ENCODE data around the gene TAAR2. TPM values are rescaled to one million over a fixed set of nuclear protein-coding genes. Genes with fewer than 3 reads are reported as not detected.
"Not testable (repeated sequence)": the region's sequence is repeated elsewhere in the genome, so short reads cannot be mapped to it uniquely, and the experiment has no call there.

Gene TAAR2
- total RNA-seq, 1 donor = not detected

DNA sequence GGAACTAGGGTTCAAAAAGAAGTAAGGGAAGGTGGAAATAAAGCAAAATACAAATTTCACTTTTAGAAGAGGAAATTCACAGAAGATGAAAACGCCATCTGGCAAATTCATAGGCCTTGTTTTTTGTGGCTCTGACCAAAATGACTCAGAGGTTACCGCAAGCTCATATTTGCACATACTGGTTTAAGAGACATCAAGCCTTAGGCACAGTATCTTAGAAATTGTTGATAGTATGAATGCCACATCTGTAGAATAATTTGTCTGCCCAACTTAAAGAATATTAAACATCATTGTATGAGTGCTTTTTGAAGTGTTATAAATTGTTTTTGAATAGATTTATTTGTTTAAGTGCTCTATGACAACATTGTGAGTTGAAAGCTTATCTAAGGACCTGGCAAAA lies 24.3 kb upstream of the TAAR2 start:
- H4K20me1 ChIP-seq (ENCODE audit: insufficient read depth, low read length) = no peaks in the 10 kb centered on the region
- TF ChIP-seq, protein P1, sequence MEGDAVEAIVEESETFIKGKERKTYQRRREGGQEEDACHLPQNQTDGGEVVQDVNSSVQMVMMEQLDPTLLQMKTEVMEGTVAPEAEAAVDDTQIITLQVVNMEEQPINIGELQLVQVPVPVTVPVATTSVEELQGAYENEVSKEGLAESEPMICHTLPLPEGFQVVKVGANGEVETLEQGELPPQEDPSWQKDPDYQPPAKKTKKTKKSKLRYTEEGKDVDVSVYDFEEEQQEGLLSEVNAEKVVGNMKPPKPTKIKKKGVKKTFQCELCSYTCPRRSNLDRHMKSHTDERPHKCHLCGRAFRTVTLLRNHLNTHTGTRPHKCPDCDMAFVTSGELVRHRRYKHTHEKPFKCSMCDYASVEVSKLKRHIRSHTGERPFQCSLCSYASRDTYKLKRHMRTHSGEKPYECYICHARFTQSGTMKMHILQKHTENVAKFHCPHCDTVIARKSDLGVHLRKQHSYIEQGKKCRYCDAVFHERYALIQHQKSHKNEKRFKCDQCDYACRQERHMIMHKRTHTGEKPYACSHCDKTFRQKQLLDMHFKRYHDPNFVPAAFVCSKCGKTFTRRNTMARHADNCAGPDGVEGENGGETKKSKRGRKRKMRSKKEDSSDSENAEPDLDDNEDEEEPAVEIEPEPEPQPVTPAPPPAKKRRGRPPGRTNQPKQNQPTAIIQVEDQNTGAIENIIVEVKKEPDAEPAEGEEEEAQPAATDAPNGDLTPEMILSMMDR (IDR thresholded peaks at IDR 0.05; ENCODE audit: extremely low read depth, low read depth, low read length) = no peak
- peak; percentile 52 for DNase-seq (ENCODE audit: insufficient read length, low spot score, missing footprints)
- H3K27ac ChIP-seq (ENCODE audit: low read depth, low read length) = no peak overlapping the region
- peaks cover 9% of the 10 kb centered on the region for H3K27me3 ChIP-seq (ENCODE audit: insufficient read depth, low read length)
- H3K79me2 ChIP-seq (ENCODE audit: insufficient read depth, low read length) = no peaks in the 10 kb centered on the region
- H2AFZ ChIP-seq (ENCODE audit: low read length) = no peak overlapping the region
- peaks cover 9% of the 10 kb centered on the region for H3K4me1 ChIP-seq (ENCODE audit: insufficient read depth, low read length)
- H3K4me3 ChIP-seq (ENCODE audit: insufficient read depth, low read length) = no peak overlapping the region
- no peak overlapping the region for H3K4me2 ChIP-seq (ENCODE audit: insufficient read depth, low read length)
- no peaks in the 10 kb centered on the region for H3K36me3 ChIP-seq (ENCODE audit: insufficient read depth, low read length)
- no peaks in the 10 kb centered on the region for H3K9me3 ChIP-seq (ENCODE audit: low read depth, low read length)

GRCh38 chr6:132643547-132643946 lies 19.5 kb upstream of the TAAR2 start:
- TF ChIP-seq, protein P1 (IDR thresholded peaks at IDR 0.05; ENCODE audit: extremely low read depth, low read depth, low read length) = no peak
- Histone ChIP-seq H3K27ac (ENCODE audit: low read depth, low read length) (no peak overlapping the region), H3K36me3 (ENCODE audit: insufficient read depth, low read length) (no peaks in the 10 kb centered on the region), H3K4me2 (ENCODE audit: insufficient read depth, low read length) (no peak overlapping the region), H2AFZ (ENCODE audit: low read length) (no peak overlapping the region), H3K4me1 (ENCODE audit: insufficient read depth, low read length) (peaks cover 2% of the 10 kb centered on the region), H3K9me3 (ENCODE audit: low read depth, low read length) (no peaks in the 10 kb centered on the region), H3K27me3 (ENCODE audit: insufficient read depth, low read length) (no peaks in the 10 kb centered on the region), H4K20me1 (ENCODE audit: insufficient read depth, low read length) (no peaks in the 10 kb centered on the region), H3K79me2 (ENCODE audit: insufficient read depth, low read length) (no peaks in the 10 kb centered on the region), H3K4me3 (ENCODE audit: insufficient read depth, low read length) (no peak overlapping the region)
- no peak for DNase-seq (ENCODE audit: insufficient read length, low spot score, missing footprints)

- not testable (repeated sequence) for H2AFZ ChIP-seq (ENCODE audit: low read length); H3K4me3 ChIP-seq (ENCODE audit: insufficient read depth, low read length); H4K20me1 ChIP-seq (ENCODE audit: insufficient read depth, low read length); H3K9me3 ChIP-seq (ENCODE audit: low read depth, low read length); DNase-seq (ENCODE audit: insufficient read length, low spot score, missing footprints); H3K4me2 ChIP-seq (ENCODE audit: insufficient read depth, low read length); H3K27me3 ChIP-seq (ENCODE audit: insufficient read depth, low read length); H3K79me2 ChIP-seq (ENCODE audit: insufficient read depth, low read length); H3K36me3 ChIP-seq (ENCODE audit: insufficient read depth, low read length); H3K27ac ChIP-seq (ENCODE audit: low read depth, low read length); H3K4me1 ChIP-seq (ENCODE audit: insufficient read depth, low read length)
Observed at GRCh38 chr6:132637135-132637534, 13.1 kb upstream of the TAAR2 start.

GRCh38 chr6:132635906-132636305 lies 11.8 kb upstream of the TAAR2 start:
- H4K20me1 ChIP-seq (ENCODE audit: insufficient read depth, low read length); H3K27ac ChIP-seq (ENCODE audit: low read depth, low read length); H3K9me3 ChIP-seq (ENCODE audit: low read depth, low read length); H3K4me2 ChIP-seq (ENCODE audit: insufficient read depth, low read length); H2AFZ ChIP-seq (ENCODE audit: low read length); H3K36me3 ChIP-seq (ENCODE audit: insufficient read depth, low read length); H3K79me2 ChIP-seq (ENCODE audit: insufficient read depth, low read length); DNase-seq (ENCODE audit: insufficient read length, low spot score, missing footprints); H3K4me1 ChIP-seq (ENCODE audit: insufficient read depth, low read length); H3K4me3 ChIP-seq (ENCODE audit: insufficient read depth, low read length): not testable (repeated sequence)
- peaks cover 14% of the 10 kb centered on the region for H3K27me3 ChIP-seq (ENCODE audit: insufficient read depth, low read length)

DNA sequence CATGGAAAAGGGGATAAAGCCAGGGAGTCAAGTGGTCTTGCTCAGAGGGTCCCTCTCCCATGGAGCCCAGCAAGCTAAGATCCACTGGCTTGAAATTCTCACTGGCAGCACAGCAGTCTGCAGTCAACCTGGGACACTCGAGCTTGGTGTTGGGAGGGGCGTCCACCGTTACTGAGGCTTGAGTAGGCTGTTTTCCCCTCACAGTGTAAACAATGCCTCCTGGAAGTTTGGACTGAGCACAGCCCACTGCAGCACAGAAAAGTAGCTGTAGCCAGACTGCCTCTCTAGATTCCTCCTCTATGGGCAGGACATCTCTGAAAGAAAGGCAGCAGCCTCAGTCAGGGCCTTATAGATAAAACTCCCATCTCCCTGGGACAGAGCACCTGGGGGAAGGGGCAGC lies 11.2 kb upstream of the TAAR2 start:
- not testable (repeated sequence) for H3K36me3 ChIP-seq (ENCODE audit: insufficient read depth, low read length); H3K4me2 ChIP-seq (ENCODE audit: insufficient read depth, low read length); H3K4me3 ChIP-seq (ENCODE audit: insufficient read depth, low read length); H4K20me1 ChIP-seq (ENCODE audit: insufficient read depth, low read length); H2AFZ ChIP-seq (ENCODE audit: low read length); H3K9me3 ChIP-seq (ENCODE audit: low read depth, low read length); DNase-seq (ENCODE audit: insufficient read length, low spot score, missing footprints); H3K79me2 ChIP-seq (ENCODE audit: insufficient read depth, low read length); H3K4me1 ChIP-seq (ENCODE audit: insufficient read depth, low read length); H3K27ac ChIP-seq (ENCODE audit: low read depth, low read length)
- peaks cover 17% of the 10 kb centered on the region for H3K27me3 ChIP-seq (ENCODE audit: insufficient read depth, low read length)

Measured in osteoblast (primary cell).